Stimulated activated CD4-positive, alpha-beta T cell treated with anti-CD3 and anti-CD28 coated beads, TNF-alpha, amount 100 ng/mL, for 1 hour (primary cell): ENCODE measurements around the gene SYNGR3.
"Not testable (repeated sequence)": the region's sequence is repeated elsewhere in the genome, so short reads cannot be mapped to it uniquely, and the experiment has no call there.

ENCODE experiments used
- DNase-seq, 3 donors: peaks; one replicate each; pipeline ENCODE4 v3.0.0-alpha.2; 2020; ENCODE audit warnings: low read depth in 3 of 3, low spot score in 1 of 3

Gene SYNGR3

DNA sequence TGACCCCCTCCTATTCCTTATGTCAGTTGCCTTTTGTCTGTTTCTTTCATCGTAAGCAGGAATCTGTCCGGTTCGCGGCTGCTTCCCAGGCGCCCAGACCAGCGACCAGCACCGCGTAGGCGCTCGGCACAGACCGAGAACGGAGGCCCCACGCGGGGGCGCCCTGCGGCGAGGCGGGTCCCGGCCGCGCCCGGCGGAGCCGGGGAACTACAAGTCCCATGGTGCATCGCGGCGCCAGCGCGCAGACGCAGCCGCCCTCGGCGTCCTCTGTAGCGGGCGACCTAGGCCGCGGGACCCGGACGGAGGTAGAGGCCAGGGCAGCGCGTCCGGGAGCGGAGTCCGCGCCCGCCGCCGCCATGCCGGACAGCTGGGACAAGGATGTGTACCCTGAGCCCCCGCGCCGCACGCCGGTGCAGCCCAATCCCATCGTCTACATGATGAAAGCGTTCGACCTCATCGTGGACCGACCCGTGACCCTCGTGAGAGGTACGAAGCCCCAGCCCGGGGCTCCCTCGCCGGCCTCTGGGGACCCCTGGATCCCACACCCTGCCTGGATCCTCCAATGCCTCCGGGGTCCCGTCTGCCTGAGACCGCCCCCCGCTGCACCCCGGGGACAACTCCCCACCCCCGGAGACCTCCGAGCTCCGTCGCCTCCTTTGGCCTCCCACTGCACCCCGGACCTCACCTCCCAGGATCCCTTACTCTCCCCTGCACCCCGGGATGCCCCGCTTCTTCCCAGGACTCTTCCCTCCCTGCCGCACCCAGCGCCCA, 30.3 kb upstream of the SYNGR3 start, which contains the start of gene NDUFB10:
Gene NDUFB10 (plus strand): TSS at position 270 of the 771 bp plus-strand sequence. CDS start 87 bp downstream, at position 357.
- peak; percentile 72 to 93 (median 80) for DNase-seq

GRCh38 chr16:1960665-1961630, 28.8 kb upstream of the SYNGR3 start:
- DNase-seq: peak in 1 of 3 donors; percentile 42

DNA sequence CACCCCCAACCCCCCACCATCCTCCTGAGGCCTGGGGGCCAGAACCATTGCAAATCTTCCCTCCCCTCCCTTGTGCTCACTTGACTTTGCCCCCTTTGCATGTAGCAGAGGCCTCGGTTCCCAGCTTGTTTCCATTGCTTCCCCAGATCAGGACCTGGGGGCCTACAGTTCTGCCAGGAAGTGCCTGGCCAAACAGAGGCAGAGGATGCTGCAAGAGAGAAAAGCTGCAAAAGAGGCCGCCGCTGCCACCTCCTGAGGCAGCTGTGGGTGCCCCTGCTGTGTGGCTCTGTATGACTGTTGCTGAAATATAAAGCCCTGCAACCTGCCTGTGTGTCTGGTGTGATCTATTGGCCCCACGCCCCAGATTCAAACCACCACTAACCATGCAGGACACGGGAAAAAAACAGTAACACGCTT, 28.1 kb upstream of the SYNGR3 start:
- DNase-seq: no peak

DNA sequence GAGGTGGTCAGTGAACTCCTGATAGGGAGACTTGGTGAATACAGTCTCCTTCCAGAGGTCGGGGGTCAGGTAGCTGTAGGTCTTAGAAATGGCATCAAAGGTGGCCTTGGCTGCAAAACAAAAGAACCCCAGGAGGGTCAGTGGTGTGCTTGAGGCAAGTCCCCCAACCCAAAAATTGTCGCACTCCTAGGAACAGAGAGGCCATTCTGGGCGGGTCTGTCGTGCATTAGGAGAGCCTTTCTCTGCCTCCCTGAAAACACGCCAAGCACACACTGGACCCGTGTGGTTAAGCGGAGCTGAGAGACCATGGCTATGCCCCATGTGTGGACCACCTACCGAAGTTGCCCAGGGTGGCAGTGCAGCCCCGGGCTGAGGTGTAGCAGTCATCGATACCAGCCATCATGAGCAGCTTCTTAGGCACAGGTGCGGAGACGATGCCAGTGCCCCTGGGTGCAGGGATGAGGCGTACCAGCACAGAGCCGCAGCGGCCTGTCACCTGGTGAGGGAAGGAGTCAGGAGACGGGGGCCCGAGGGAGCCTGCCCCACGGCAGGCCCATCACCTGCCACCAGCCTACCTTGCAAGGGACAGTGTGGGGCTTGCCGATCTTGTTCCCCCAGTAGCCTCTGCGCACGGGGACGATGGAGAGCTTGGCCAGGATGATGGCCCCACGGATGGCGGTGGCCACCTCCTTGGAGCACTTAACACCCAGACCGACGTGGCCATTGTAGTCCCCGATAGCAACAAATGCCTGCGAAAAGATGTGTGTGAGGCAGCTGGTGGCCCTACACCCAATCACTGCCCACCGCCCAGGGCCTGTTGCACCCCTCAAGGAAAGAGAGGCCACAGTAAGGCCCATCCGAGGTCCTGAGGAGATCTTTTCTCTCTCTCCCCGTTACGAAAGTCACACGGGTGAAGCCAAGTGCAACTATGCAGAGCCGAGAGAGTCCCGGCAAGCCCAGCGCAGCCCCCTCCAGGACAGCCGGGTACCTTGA, 27.3 kb upstream of the SYNGR3 start:
- DNase-seq: not testable (repeated sequence)

DNA sequence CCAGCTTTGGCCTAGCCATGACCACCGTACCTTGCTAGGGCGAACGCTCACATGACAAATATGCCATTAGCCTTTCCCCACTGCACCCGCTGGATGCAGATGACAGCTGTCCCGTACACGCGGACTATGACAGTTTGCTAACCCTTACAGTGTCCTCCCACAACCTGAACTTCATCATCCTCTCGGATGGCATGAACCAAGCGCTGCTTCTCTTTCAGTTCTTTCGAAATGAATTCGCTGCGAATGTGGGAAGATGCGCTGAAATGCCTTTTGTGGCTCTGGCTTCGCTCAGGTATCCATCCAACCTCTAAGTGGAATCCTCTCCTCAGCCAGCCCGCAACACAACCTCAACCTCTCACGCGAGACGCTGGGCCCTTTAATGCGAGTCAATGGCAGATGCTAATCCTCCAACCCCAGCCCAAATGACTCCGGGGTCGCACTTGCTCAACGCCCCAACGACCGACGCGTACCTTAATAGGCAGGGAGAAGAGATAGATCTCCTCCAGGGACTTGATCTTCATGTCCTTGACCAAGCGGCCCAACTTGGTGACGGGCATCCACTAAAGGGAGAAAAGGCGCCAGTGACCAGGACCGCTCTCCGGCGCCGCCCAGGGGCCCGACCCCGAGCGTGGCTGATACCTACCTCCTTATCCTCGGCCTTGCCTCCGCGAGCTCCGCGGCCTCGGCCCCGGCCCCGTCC, 25.8 kb upstream of the SYNGR3 start:
- peak in 1 of 3 donors; percentile 42 for DNase-seq

- peak; percentile 95 to 99 (median 97) for DNase-seq
Observed at GRCh38 chr16:1964506-1965395, 25.0 kb upstream of the SYNGR3 start, which contains the start of gene RPS2. TSS of gene RPS2 (minus strand) at chr16:1964826. CDS start at chr16:1964625, 201 bp downstream.

- DNase-seq: no peak
Observed at GRCh38 chr16:1965396-1966001, 24.3 kb upstream of the SYNGR3 start.

DNA sequence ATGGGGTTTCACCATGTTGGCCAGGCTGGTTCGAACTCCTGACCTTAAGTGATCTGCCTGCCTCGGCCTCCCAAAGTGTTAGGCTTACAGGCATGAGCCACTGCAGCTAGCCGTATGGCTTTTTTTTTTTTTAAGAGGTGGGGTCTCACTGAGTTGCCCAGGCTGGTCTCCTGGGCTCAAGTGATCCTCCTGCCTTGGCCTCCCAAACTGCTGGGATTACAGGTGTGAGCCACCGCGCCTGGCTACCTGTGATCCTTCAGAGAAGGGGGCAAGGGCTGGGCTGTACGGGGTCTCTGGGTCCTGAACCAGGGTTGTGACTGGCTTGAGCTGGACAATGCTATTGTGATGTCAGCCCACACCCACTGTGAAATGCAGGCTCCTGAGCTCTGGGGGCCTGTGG, 23.3 kb upstream of the SYNGR3 start, which contains the start of gene RNF151:
Gene RNF151 (plus strand): TSS at position 397 of the 400 bp plus-strand sequence. CDS start 26 bp downstream, outside the sequence.
- DNase-seq: no peak

DNA sequence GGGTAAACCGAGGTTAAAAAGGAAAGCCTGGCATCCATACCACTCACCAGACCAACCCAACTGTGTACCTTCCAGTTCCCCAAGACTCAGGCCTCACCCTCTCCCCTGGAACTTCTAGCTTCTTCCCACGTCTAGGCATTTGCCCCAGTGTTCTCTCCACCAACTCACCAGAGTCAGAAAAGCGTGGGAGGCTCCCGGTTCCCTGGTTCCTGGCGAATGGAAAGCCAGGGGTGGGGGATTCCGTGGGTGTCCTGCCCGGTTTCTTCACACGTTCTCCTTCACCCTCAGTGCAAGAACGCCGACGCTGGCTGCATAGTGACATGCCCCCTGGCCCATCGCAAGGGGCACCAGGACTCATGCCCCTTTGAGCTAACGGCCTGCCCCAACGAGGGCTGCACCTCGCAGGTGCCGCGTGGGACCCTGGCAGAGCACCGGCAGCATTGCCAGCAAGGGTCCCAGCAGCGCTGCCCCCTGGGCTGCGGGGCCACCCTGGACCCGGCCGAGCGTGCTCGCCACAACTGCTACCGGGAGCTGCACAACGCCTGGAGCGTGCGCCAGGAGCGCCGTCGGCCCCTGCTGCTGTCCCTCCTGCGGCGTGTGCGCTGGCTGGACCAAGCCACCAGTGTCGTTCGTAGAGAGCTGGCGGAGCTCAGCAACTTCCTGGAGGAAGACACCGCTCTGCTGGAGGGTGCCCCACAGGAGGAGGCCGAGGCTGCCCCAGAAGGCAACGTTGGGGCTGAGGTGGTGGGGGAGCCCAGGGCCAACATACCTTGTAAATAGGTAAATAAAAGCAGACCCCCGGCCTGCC, 21.4 kb upstream of the SYNGR3 start:
- DNase-seq: no peak

GRCh38 chr16:1971796-1972489, 17.8 kb upstream of the SYNGR3 start, which contains the start of gene TBL3:
TSS of gene TBL3 (plus strand) at chr16:1972053. CDS start at chr16:1972165, 112 bp downstream.
- DNase-seq: peak; percentile 89 to 95 (median 94)

DNA sequence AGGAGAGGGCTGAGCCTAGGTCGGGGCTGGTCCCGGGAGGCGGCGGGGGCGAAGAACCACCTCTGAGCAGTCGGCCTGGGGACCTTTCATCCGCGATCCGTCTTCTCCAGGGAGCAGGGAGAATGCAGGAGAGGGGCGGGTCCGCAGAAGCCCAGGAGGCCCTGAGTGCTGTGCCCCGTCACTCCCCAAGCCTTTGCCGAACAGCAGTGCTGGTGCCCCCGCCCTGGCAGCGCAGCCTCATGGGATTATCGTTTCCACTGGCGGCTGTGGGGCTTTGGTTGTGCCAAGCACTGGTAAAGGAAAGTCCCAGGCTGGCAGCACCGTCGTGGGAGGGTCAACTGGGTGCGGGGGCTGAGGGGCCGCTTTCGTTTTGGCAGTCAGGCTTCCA, 17.3 kb upstream of the SYNGR3 start:
- DNase-seq: no peak

- DNase-seq: no peak
Observed at GRCh38 chr16:1973461-1974156, 16.2 kb upstream of the SYNGR3 start.

- DNase-seq: no peak
Observed at GRCh38 chr16:1974157-1975070, 15.4 kb upstream of the SYNGR3 start.

GRCh38 chr16:1975432-1976215, 14.1 kb upstream of the SYNGR3 start:
- no peak for DNase-seq
